Activated T-cell treated with anti-CD3 and anti-CD28 coated beads for 24 hours (primary cell): ENCODE data around the gene LRRC56.

Source experiments
- DNase-seq: peaks from one replicate; pipeline ENCODE4 v3.0.0-alpha.2; 2020; ENCODE audit warnings: low read depth

LRRC56 gene

GRCh38 chr11:520428-521176 lies 16.7 kb upstream of the LRRC56 start:
- no peak for DNase-seq

GRCh38 chr11:521177-521688 lies 16.1 kb upstream of the LRRC56 start:
- no peak for DNase-seq

GRCh38 chr11:526192-526591 lies 11.1 kb upstream of the LRRC56 start:
- no peak for DNase-seq

GRCh38 chr11:528166-528814 lies 9.0 kb upstream of the LRRC56 start:
- no peak for DNase-seq

GRCh38 chr11:528815-529727 lies 8.3 kb upstream of the LRRC56 start:
- no peak for DNase-seq

GRCh38 chr11:529728-530411 lies 7.5 kb upstream of the LRRC56 start:
- DNase-seq = no peak

- no peak for DNase-seq
Observed at GRCh38 chr11:530960-531831, 6.1 kb upstream of the LRRC56 start.

GRCh38 chr11:531919-532526 lies 5.3 kb upstream of the LRRC56 start:
- no peak for DNase-seq

- DNase-seq = no peak
Observed at GRCh38 chr11:532527-532985, 4.8 kb upstream of the LRRC56 start.

- DNase-seq = no peak
Observed at GRCh38 chr11:532986-533585, 4.2 kb upstream of the LRRC56 start.

- no peak for DNase-seq
Observed at GRCh38 chr11:533586-534395, 3.5 kb upstream of the LRRC56 start.

- no peak for DNase-seq
Observed at GRCh38 chr11:534396-535209, 2.7 kb upstream of the LRRC56 start.

- no peak for DNase-seq
Observed at GRCh38 chr11:535210-535518, 2.2 kb upstream of the LRRC56 start.

GRCh38 chr11:535519-536454 lies 1.5 kb upstream of the LRRC56 start, which contains the start of gene HRAS:
TSS of gene HRAS (minus strand) at chr11:535576.
- DNase-seq = peak; percentile 95

GRCh38 chr11:537622-538430 lies 499 bp downstream of the LRRC56 start:
- DNase-seq = no peak

GRCh38 chr11:538431-539051 lies 1.2 kb downstream of the LRRC56 start:
- no peak for DNase-seq
